SU-DHL-6 (cell line): ENCODE results near the gene CTRL.

ENCODE experiments used
- CTCF ChIP-seq: fragments of 200-600 bp; sonication (generic); IDR thresholded peaks from one replicate; pipeline ENCODE4 v1.5.1; 2017; ENCODE audit warnings: antibody characterized with exemption, mild to moderate bottlenecking, low read length, moderate library complexity; ENCODE audit not compliant: insufficient read depth, poor library complexity, severe bottlenecking
- EZH2phosphoT487 ChIP-seq: fragments of 200-600 bp; sonication (generic), shearing (Covaris generic); conservative IDR thresholded peaks from 2 replicates; pipeline ENCODE4 v1.6.1; 2018; ENCODE audit warnings: mild to moderate bottlenecking, antibody characterized with exemption, low read length, moderate library complexity, mixed read lengths

GRCh38 chr16:67931712-67932461 lies at the start of gene CTRL:
- no peak for TF ChIP-seq CTCF
- no peak for TF ChIP-seq EZH2phosphoT487
